Pancreas (tissue), 10 donors: ENCODE data around the gene DDX24. TPM values are rescaled to one million over a fixed set of nuclear protein-coding genes. Genes with fewer than 3 reads are reported as not detected.

Experiments used
- ATAC-seq, 4 donors: fragments of 200-7000 bp; cut with Tn5 transposase; one replicate each; pipeline versions ENCODE4 v1.8.0 to v1.9.1; 2020; ENCODE audit warnings: mild to moderate bottlenecking in 4 of 4, moderate library complexity in 4 of 4
- DNase-seq, 6 donors: peaks; one replicate each; pipeline ENCODE4 v3.0.0-alpha.2; 2020
- FAIRE-seq: peaks from 2 replicates; lab custom pipeline; 2012; peaks lifted over from hg19 to GRCh38; lab: Jason Lieb, UNC
- H3K27ac ChIP-seq, 4 donors: fragments of 200-600 bp; sonication (generic); 1 replicate in 3 of 4; 2 replicates in 1 of 4; pipeline versions ENCODE4 v1.5.0 to v1.8.0; 2020
- H3K27me3 ChIP-seq, 4 donors: fragments of 200-600 bp; one replicate each; pipeline ENCODE4 v1.8.0; 2021
- H3K36me3 ChIP-seq, 3 donors: fragments of 200-600 bp; sonication (generic) in 1 of 3; one replicate each; pipeline versions ENCODE4 v1.5.0 to v1.8.0; 2020 to 2021
- H3K4me1 ChIP-seq, 3 donors: fragments of 200-600 bp; one replicate each; pipeline ENCODE4 v1.8.0; 2021
- H3K4me3 ChIP-seq, 4 donors: fragments of 200-600 bp; sonication (generic) in 2 of 4; one replicate each; pipeline versions ENCODE4 v1.5.0 to v1.8.0; 2020 to 2021
- H3K9me3 ChIP-seq, 4 donors: fragments of 200-600 bp; one replicate each; pipeline ENCODE4 v1.8.0; 2021
- CTCF ChIP-seq, 4 donors: fragments of 200-600 bp; sonication (generic) in 3 of 4; IDR thresholded peaks; one replicate each; pipeline versions ENCODE4 v1.5.0 to v1.8.0; 2021; ENCODE audit warnings: antibody characterized with exemption in 4 of 4
- WGBS, 2 donors: extraction: QIAGEN DNeasy Blood & Tissue Kit; methylation state at CpG; one replicate each; pipeline ENCODE4 v1.1.7; 2013; 5-methylcytosine and 5-hydroxymethylcytosine counted together
- intact Hi-C, 3 donors: fragments of 100-400 bp; cut with DNase I; formaldehyde crosslinking; loops; one replicate each; pipeline versions ENCODE4 v1.11.1 to v1.14.2; 2022
- polyA plus RNA-seq, 2 donors: library from polyadenylated mRNA; stranded (reverse); fragments of 200-250 nt; gene quantifications; one replicate each; pipeline ENCODE4 v1.2.3, GENCODE V29; 2013
- total RNA-seq, 6 donors: library from RNA; stranded (reverse); fragmentation: NEBNext Ultra II Directional in 4 of 6; extraction: Animal tissue kit (Norgen Biotek cat#: 25700) in 4 of 6; gene quantifications; one replicate each; pipeline versions ENCODE4 v1.2.1 to v1.2.4, GENCODE V29; 2021 to 2023
- donor health status: healthy with polysubstance abuse.
- donor health status: DM: no; HTN: no; CAD: no; lungs with moderate emphysema.
- donor health status: DM: no; HTN: no; CAD: no.
- donor health status: control.
- donor health status: control.
- donor health status: Bipolar disorder and iron deficiency.
- donor health status: DM: yes; HTN: yes; CAD: no.
- donor health status: DM: no; HTN: no; CAD: no.
- donor health status: DM: no; HTN: no; CAD: no.
- donor health status: DM: yes; HTN: yes; CAD: no.

Gene DDX24
- total and polyA plus RNA-seq, 8 donors, result 55.9 to 111 (median 68.1) TPM

GRCh38 chr14:94128216-94128839, 47.3 kb upstream of the DDX24 start:
- Histone ChIP-seq H3K4me3 (no peak overlapping the region), H3K4me1 (no peaks in the 10 kb centered on the region), H3K27ac (no peak overlapping the region), H3K9me3 (no peaks in the 10 kb centered on the region), H3K36me3 (no peaks in the 10 kb centered on the region), H3K27me3 (peaks cover 0 to 4% (median 0%) of the 10 kb centered on the region in 4 donors)
- 83 to 86% methylated on average over 14 of the region's 14 CpGs for WGBS, 2 donors
- intact Hi-C loops, result no loop called here
- FAIRE-seq, result no peak
- peak in 1 of 6 donors; percentile 53 for DNase-seq
- ATAC-seq, result no peak
- TF ChIP-seq CTCF (IDR thresholded peaks at IDR 0.05), result no peak

GRCh38 chr14:94127330-94127729, 46.3 kb upstream of the DDX24 start:
- ATAC-seq, result no peak
- Histone ChIP-seq H3K27ac (no peak overlapping the region), H3K36me3 (no peaks in the 10 kb centered on the region), H3K9me3 (no peaks in the 10 kb centered on the region), H3K4me3 (no peak overlapping the region), H3K27me3 (peaks cover 0 to 4% (median 0%) of the 10 kb centered on the region in 4 donors), H3K4me1 (no peaks in the 10 kb centered on the region)
- TF ChIP-seq CTCF (IDR thresholded peaks at IDR 0.05), result no peak
- intact Hi-C loops, result no loop called here
- peak in 1 of 6 donors; percentile 27 for DNase-seq
- FAIRE-seq, result no peak
- WGBS, 2 donors, result 79 to 84% methylated on average over 6 of the region's 6 CpGs

- no peak overlapping the region for H3K4me3 ChIP-seq
- ATAC-seq (no peak), FAIRE-seq (no peak), DNase-seq (no peak)
- intact Hi-C loops, result no loop called here
- H3K27me3 ChIP-seq, result peaks cover 0 to 4% (median 0%) of the 10 kb centered on the region in 4 donors
- no peak overlapping the region for H3K27ac ChIP-seq
- no peaks in the 10 kb centered on the region for H3K4me1 ChIP-seq
- H3K9me3 ChIP-seq, result no peaks in the 10 kb centered on the region
- TF ChIP-seq CTCF (IDR thresholded peaks at IDR 0.05), result no peak
- H3K36me3 ChIP-seq, result no peaks in the 10 kb centered on the region
- WGBS, 2 donors, result 73% methylated on average over 5 of the region's 5 CpGs
Observed at GRCh38 chr14:94126800-94127199, 45.8 kb upstream of the DDX24 start.

- TF ChIP-seq CTCF (IDR thresholded peaks at IDR 0.05), result no peak
- no peak for FAIRE-seq
- Histone ChIP-seq H3K9me3 (no peaks in the 10 kb centered on the region), H3K27ac (no peak overlapping the region), H3K36me3 (no peaks in the 10 kb centered on the region), H3K27me3 (peaks cover 0 to under 1% (median 0%) of the 10 kb centered on the region in 4 donors), H3K4me1 (no peaks in the 10 kb centered on the region), H3K4me3 (no peak overlapping the region)
- 67 to 86% methylated on average over 1 of the region's 1 CpG for WGBS, 2 donors
- intact Hi-C loops, result no loop called here
- ATAC-seq, result no peak
- no peak for DNase-seq
Observed at GRCh38 chr14:94126419-94126677, 45.3 kb upstream of the DDX24 start.

GRCh38 chr14:94125659-94126418, 44.8 kb upstream of the DDX24 start:
- 83 to 86% methylated on average over 6 of the region's 6 CpGs for WGBS, 2 donors
- no peaks in the 10 kb centered on the region for H3K27me3 ChIP-seq
- ATAC-seq (no peak), DNase-seq (no peak), FAIRE-seq (no peak)
- TF ChIP-seq CTCF (IDR thresholded peaks at IDR 0.05), result no peak
- H3K4me1 ChIP-seq, result no peaks in the 10 kb centered on the region
- no peaks in the 10 kb centered on the region for H3K9me3 ChIP-seq
- no peak overlapping the region for H3K4me3 ChIP-seq
- H3K27ac ChIP-seq, result no peak overlapping the region
- H3K36me3 ChIP-seq, result no peaks in the 10 kb centered on the region
- intact Hi-C loops, result no loop called here
